BJ (cell line): ENCODE results near the gene SLC15A4. TPM values are rescaled to one million over a fixed set of nuclear protein-coding genes. Genes with fewer than 3 reads are reported as not detected.

ENCODE experiments used
- CTCF ChIA-PET: fragments of 350-600 bp; formaldehyde crosslinking; extraction: SDS; loops from one replicate; lab custom pipeline; 2021; ENCODE audit warnings: antibody characterized with exemption, inconsistent platforms; lab: Yijun Ruan, JAX
- POLR2A ChIA-PET: fragments of 300-600 bp; sonication (Branson Sonifier 250); formaldehyde crosslinking; extraction: SDS; loops from one replicate; lab custom pipeline; 2021; ENCODE audit warnings: antibody characterized with exemption; lab: Charles Lee
- DNase-seq: peaks from one replicate; pipeline ENCODE4 v3.0.0-alpha.2; 2011; ENCODE audit warnings: low read depth
- H3K27me3 ChIP-seq: 2 replicates; pipeline ENCODE4 v1.6.0; 2011; ENCODE audit warnings: low read length; ENCODE audit not compliant: control insufficient read depth, insufficient read depth
- H3K36me3 ChIP-seq: 2 replicates; pipeline ENCODE4 v1.5.1; 2011; ENCODE audit warnings: low read length; ENCODE audit not compliant: control insufficient read depth, insufficient read depth
- H3K4me3 ChIP-seq: 2 replicates; pipeline ENCODE4 v1.5.1; 2011; ENCODE audit warnings: low read depth, mild to moderate bottlenecking, control low read depth, low read length
- polyA plus RNA-seq: library from polyadenylated mRNA; depleted of rRNA; stranded (reverse); fragments of >200 nt; gene quantifications from 2 replicates; pipeline ENCODE4 v1.2.3, GENCODE V29; 2011
- TF ChIP-seq, protein P1 (sequence below): IDR thresholded peaks from 2 replicates; pipeline ENCODE4 v1.5.1; 2011; ENCODE audit warnings: low read depth, mild to moderate bottlenecking, control low read depth, inconsistent platforms, low read length, moderate library complexity; ENCODE audit not compliant: insufficient read depth

Gene SLC15A4
- polyA plus RNA-seq, 1 experiment, result 21.8 TPM

GRCh38 chr12:128794661-128795529, 28.9 kb downstream of the SLC15A4 start:
- Histone ChIP-seq H3K36me3 (peaks cover 21% of the 10 kb centered on the region), H3K4me3 (no peak overlapping the region), H3K27me3 (no peaks in the 10 kb centered on the region)
- TF ChIP-seq, protein P1, sequence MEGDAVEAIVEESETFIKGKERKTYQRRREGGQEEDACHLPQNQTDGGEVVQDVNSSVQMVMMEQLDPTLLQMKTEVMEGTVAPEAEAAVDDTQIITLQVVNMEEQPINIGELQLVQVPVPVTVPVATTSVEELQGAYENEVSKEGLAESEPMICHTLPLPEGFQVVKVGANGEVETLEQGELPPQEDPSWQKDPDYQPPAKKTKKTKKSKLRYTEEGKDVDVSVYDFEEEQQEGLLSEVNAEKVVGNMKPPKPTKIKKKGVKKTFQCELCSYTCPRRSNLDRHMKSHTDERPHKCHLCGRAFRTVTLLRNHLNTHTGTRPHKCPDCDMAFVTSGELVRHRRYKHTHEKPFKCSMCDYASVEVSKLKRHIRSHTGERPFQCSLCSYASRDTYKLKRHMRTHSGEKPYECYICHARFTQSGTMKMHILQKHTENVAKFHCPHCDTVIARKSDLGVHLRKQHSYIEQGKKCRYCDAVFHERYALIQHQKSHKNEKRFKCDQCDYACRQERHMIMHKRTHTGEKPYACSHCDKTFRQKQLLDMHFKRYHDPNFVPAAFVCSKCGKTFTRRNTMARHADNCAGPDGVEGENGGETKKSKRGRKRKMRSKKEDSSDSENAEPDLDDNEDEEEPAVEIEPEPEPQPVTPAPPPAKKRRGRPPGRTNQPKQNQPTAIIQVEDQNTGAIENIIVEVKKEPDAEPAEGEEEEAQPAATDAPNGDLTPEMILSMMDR, result no peak
- ChIA-PET CTCF (no interaction called here), POLR2A (no interaction called here)
- no peak for DNase-seq

DNA sequence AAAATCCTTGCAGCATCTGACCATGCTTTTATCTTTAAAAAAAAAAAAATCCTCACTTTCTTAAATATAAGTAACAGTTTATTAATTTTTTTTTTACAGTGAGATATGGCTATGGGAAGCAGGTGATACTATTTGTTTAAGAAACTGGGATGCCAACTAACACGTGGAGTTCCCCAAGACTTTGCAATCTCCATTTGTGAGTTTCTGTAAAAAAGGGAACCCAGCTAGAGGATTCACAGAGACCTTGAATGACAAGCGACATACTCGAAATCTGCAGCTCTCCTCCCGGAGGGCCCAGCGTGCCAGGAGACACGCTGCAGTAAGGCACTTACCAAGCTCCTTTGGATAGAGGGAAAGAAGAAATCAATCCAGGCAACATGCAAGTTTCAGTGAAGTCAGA, 30.1 kb downstream of the SLC15A4 start:
- Histone ChIP-seq H3K36me3 (peaks cover 18% of the 10 kb centered on the region), H3K27me3 (no peaks in the 10 kb centered on the region), H3K4me3 (no peak overlapping the region)
- TF ChIP-seq, protein P1, result no peak
- DNase-seq, result no peak
- CTCF ChIA-PET, result no interaction called here
- POLR2A ChIA-PET, result no interaction called here

DNA sequence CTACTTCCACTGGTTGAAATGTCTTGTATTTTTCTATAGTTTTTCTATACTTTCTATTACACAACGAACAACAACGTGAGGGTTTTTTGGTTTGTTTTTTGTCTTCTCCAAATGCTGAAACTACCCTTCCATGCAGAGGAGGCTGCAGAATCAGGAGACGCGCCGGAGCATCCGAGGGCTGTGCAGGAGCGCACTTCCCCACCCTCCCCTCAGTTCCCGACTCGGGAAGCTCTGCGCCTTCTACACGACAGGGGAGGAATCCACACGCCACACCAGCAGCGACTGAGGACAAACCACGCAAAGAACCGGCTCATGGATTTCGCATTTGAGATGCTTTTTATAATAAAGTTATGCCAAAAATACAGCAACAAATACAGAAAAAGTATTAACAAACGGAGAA, 30.9 kb downstream of the SLC15A4 start:
- Histone ChIP-seq H3K36me3 (peaks cover 16% of the 10 kb centered on the region), H3K27me3 (no peaks in the 10 kb centered on the region), H3K4me3 (no peak overlapping the region)
- ChIA-PET CTCF (no interaction called here), POLR2A (no interaction called here)
- DNase-seq, result no peak
- TF ChIP-seq, protein P1, result no peak

GRCh38 chr12:128792398-128792797, 31.4 kb downstream of the SLC15A4 start:
- Histone ChIP-seq H3K4me3 (no peak overlapping the region), H3K27me3 (no peaks in the 10 kb centered on the region), H3K36me3 (peaks cover 12% of the 10 kb centered on the region)
- POLR2A ChIA-PET, result no interaction called here
- TF ChIP-seq, protein P1, result no peak
- DNase-seq, result no peak
- CTCF ChIA-PET, result interaction anchor here (1.8 kb wide), 1 partner anchor 10 kb away, joined by 7 read pairs; no protein-coding TSS in a partner anchor

- ChIA-PET CTCF (interaction anchor here (1.8 kb wide), 1 partner anchor 10 kb away, joined by 7 read pairs; no protein-coding TSS in a partner anchor), POLR2A (no interaction called here)
- no peak overlapping the region for H3K4me3 ChIP-seq
- TF ChIP-seq, protein P1, result no peak
- H3K27me3 ChIP-seq, result no peaks in the 10 kb centered on the region
- DNase-seq, result no peak
- peaks cover 11% of the 10 kb centered on the region for H3K36me3 ChIP-seq
These were observed 32.1 kb downstream of the SLC15A4 start for GRCh38 chr12:128791395-128792322.
